Tibial nerve (tissue), 4 donors: ENCODE results near the gene WARS2. TPM values are rescaled to one million over a fixed set of nuclear protein-coding genes. Genes with fewer than 3 reads are reported as not detected.

Experiments
- DNase-seq, 2 donors: peaks; one replicate each; pipeline ENCODE4 v3.0.0-alpha.2; 2019; ENCODE audit warnings: low spot score in 2 of 2
- H3K27ac ChIP-seq, 4 donors: fragments of 200-600 bp; sonication (generic) in 3 of 4; one replicate each; pipeline ENCODE4 v1.5.1; 2017 to 2019; ENCODE audit warnings: mild to moderate bottlenecking in 1 of 4
- H3K27me3 ChIP-seq, 2 donors: fragments of 200-600 bp; sonication (generic) in 1 of 2; one replicate each; pipeline versions ENCODE4 v1.5.1 to v1.6.0; 2017 to 2019
- H3K36me3 ChIP-seq, 3 donors: fragments of 200-600 bp; sonication (generic); one replicate each; pipeline ENCODE4 v1.5.1; 2018 to 2019
- H3K4me1 ChIP-seq, 4 donors: fragments of 200-600 bp; sonication (generic) in 3 of 4; one replicate each; pipeline ENCODE4 v1.5.1; 2017 to 2019
- H3K4me3 ChIP-seq, 4 donors: fragments of 200-600 bp; sonication (generic) in 3 of 4; one replicate each; pipeline ENCODE4 v1.5.1; 2017 to 2019; ENCODE audit warnings: mild to moderate bottlenecking in 1 of 4, moderate library complexity in 1 of 4
- H3K9me3 ChIP-seq, 4 donors: fragments of 200-600 bp; sonication (generic) in 3 of 4; one replicate each; pipeline ENCODE4 v1.5.1; 2017 to 2019
- EP300 ChIP-seq, 2 donors: sonication (generic); formaldehyde crosslinking; IDR thresholded peaks; one replicate each; pipeline ENCODE4 v1.6.1; 2017; ENCODE audit warnings: antibody characterized with exemption in 2 of 2, mild to moderate bottlenecking in 1 of 2
- POLR2A ChIP-seq, 2 donors: fragments of 450-650 bp; IDR thresholded peaks; one replicate each; pipeline ENCODE4 v1.6.1; 2017; ENCODE audit warnings: antibody characterized with exemption in 2 of 2, mild to moderate bottlenecking in 2 of 2, moderate library complexity in 2 of 2
- WGBS, 2 donors: methylation state at CpG; one replicate each; pipeline ENCODE4 v1.1.5; 2018; 5-methylcytosine and 5-hydroxymethylcytosine counted together
- total RNA-seq, 4 donors: library from RNA; depleted of rRNA; stranded (reverse); fragments of >200 nt; gene quantifications; one replicate each; pipeline ENCODE4 v1.1.0, GENCODE V29; 2016
- TF ChIP-seq, protein P1 (sequence below), 5 experiments: fragments of 200-600 bp in 3 of 5; fragments of 450-650 bp in 2 of 5; sonication (generic) in 3 of 5; IDR thresholded peaks; one replicate each; pipeline ENCODE4 v1.5.1; 2016 to 2019; ENCODE audit warnings: antibody characterized with exemption in 5 of 5, mild to moderate bottlenecking in 3 of 5, moderate library complexity in 2 of 5

WARS2 gene
- total RNA-seq, 4 donors from 2014 or later = 18.9 to 31.0 (median 22.0) TPM

DNA sequence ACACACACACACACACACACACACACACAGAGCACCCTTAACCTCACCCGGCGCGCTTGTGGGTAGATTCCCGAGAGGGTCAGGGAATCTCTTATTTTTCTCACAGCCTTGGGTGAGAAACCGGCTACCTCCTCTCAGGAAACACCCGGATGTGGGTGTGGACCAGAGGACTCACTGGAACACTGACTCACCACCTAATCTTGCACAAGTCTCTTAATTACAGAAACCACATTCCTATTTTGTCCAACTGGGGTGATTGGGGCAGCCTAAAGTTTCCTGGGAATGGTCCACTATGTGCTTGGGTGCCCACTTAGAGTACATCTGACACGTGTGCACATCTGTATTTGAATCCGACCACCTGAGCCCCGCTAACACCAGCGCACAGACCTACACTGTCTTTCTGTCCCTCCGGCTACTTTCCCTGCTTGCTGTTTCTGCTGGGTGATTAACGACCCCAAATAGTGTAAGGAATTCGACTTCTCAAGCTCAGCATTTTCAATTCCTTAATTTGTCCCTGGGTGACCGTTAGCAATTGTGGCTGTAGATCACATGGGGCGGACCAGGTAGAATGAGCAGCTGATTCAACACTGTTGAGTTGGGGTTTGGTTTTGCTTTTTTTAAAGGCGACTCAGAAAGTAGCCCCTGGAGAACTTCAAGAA, 138.3 kb downstream of the WARS2 start:
- no peak overlapping the region for H3K4me3 ChIP-seq

DNA sequence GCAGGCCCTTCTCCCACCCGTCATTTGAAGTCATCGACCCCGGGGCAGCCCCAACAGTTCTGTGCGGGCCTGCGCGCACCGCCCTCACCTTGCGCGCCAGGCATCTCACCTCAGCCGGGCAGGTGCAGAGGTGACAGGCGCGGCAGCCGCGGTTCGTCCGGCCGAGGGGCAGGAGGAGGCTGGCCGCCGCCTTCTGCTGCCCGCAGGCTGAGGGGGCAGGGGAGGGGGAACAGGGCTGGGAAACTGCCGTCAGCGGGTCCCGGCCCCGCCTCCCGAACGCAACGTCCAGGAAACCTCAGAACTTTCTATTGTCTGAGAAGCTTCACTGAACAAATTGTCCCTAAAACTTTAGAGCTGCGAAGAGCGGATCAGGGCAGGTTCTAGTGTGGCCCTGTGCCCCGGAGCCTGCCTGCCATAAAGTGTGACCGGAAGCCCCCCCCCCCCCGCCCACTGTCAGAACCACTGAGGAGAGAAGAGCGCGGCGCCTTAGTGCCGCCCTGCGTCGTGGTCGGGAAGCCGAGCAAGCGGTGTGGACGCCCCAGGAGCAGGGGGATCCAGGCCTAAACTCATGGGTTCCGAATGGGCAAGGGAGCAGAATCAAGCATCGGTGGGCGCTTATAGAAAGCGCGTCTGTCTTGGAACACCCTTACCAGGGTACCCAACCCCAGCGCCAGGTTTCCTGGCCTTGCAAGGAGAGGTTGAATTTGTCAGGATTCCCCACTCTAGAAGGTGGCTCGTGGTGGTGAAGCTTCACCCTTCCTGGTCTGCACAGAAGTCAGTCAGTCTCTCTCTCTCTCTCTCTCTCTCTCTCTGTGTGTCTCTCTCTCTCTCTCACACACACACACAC, 139.0 kb downstream of the WARS2 start:
- TF ChIP-seq EP300 (IDR thresholded peaks at IDR 0.05) = no peak
- peak; percentile 46 to 53 for TF ChIP-seq POLR2A (IDR thresholded peaks at IDR 0.05)
- peak overlapping the region in 2 of 4 donors; percentile 62 to 77 for H3K27ac ChIP-seq
- peaks cover 0 to 7% (median 0%) of the 10 kb centered on the region in 4 donors for H3K9me3 ChIP-seq
- 3 to 7% methylated on average over 38 to 47 of the region's 49 CpGs for WGBS, 2 donors
- peaks cover 0 to 27% (median 11%) of the 10 kb centered on the region in 4 donors for H3K4me1 ChIP-seq
- H3K4me3 ChIP-seq = peak overlapping the region; percentile 16 to 48 (median 31)
- H3K36me3 ChIP-seq = no peaks in the 10 kb centered on the region
- H3K27me3 ChIP-seq = peaks cover 0 to 98% of the 10 kb centered on the region in 2 donors
- DNase-seq = no peak

More for the DNA sequence above, 138.3 kb downstream of the WARS2 start:
- peaks cover 0 to 35% (median 11%) of the 10 kb centered on the region in 4 donors for H3K4me1 ChIP-seq
- peak in 1 of 2 donors; percentile 66 for DNase-seq
- peak overlapping the region in 1 of 4 donors; percentile 77 for H3K27ac ChIP-seq
- TF ChIP-seq EP300 (IDR thresholded peaks at IDR 0.05) (peak in 1 of 2 donors; percentile 50), POLR2A (IDR thresholded peaks at IDR 0.05) (no peak)
- TF ChIP-seq, protein P1, sequence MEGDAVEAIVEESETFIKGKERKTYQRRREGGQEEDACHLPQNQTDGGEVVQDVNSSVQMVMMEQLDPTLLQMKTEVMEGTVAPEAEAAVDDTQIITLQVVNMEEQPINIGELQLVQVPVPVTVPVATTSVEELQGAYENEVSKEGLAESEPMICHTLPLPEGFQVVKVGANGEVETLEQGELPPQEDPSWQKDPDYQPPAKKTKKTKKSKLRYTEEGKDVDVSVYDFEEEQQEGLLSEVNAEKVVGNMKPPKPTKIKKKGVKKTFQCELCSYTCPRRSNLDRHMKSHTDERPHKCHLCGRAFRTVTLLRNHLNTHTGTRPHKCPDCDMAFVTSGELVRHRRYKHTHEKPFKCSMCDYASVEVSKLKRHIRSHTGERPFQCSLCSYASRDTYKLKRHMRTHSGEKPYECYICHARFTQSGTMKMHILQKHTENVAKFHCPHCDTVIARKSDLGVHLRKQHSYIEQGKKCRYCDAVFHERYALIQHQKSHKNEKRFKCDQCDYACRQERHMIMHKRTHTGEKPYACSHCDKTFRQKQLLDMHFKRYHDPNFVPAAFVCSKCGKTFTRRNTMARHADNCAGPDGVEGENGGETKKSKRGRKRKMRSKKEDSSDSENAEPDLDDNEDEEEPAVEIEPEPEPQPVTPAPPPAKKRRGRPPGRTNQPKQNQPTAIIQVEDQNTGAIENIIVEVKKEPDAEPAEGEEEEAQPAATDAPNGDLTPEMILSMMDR (IDR thresholded peaks at IDR 0.05) = no peak
- 19 to 22% methylated on average over 16 of the region's 16 CpGs for WGBS, 2 donors
- peaks cover 0 to 14% (median 0%) of the 10 kb centered on the region in 4 donors for H3K9me3 ChIP-seq
- peaks cover 0 to 99% of the 10 kb centered on the region in 2 donors for H3K27me3 ChIP-seq
- H3K36me3 ChIP-seq = no peaks in the 10 kb centered on the region

DNA sequence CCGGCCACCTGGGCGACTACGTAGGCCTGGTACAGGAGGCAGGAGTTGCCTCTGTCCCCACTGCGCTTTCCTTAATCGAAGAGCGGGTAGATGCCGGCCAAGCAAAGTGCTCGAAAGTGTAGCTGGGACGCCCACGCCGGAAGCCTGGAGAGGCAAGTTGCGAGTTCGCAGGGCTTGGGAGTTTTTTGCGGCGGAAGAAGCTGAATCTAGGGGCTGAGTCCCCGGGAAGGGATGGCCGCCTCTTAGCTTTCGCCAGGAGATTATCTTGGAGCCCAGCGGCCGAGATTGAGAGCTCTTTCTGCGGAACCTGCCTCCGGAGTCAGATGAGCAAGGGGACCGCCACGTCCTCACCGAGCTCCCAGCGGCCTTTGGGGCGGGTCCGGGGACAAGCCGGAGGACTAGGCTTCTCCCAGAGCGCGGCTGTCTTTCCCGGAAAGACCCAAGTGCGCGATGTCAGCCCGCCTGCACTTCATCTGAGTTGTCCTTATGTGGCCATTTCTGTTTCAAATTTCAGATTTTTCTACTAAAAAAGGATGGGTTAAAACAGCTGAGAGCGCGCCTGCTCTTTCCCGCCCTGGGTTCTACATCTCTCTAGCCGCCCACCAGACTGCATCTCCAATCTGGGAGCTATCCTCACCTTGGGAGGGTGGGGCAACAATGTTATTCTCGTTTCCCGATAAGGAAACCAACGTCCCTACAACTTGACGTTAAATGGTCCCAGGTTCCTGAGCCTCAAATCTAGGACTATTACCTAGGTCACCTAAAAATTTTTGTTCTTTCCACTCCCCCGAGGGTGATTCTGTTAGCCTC, 139.9 kb downstream of the WARS2 start:
- Histone ChIP-seq H3K27me3 (peaks cover 0 to 98% of the 10 kb centered on the region in 2 donors), H3K9me3 (no peaks in the 10 kb centered on the region), H3K4me1 (peaks cover 0 to 25% (median 11%) of the 10 kb centered on the region in 4 donors), H3K36me3 (no peaks in the 10 kb centered on the region), H3K27ac (peak overlapping the region in 2 of 4 donors; percentile 62 to 77), H3K4me3 (peak overlapping the region; percentile 16 to 48 (median 31))
- DNase-seq = no peak
- 9 to 13% methylated on average over 39 to 44 of the region's 44 CpGs for WGBS, 2 donors
- TF ChIP-seq EP300 (IDR thresholded peaks at IDR 0.05) (no peak), POLR2A (IDR thresholded peaks at IDR 0.05) (no peak)
- TF ChIP-seq, protein P1 (IDR thresholded peaks at IDR 0.05) = no peak

DNA sequence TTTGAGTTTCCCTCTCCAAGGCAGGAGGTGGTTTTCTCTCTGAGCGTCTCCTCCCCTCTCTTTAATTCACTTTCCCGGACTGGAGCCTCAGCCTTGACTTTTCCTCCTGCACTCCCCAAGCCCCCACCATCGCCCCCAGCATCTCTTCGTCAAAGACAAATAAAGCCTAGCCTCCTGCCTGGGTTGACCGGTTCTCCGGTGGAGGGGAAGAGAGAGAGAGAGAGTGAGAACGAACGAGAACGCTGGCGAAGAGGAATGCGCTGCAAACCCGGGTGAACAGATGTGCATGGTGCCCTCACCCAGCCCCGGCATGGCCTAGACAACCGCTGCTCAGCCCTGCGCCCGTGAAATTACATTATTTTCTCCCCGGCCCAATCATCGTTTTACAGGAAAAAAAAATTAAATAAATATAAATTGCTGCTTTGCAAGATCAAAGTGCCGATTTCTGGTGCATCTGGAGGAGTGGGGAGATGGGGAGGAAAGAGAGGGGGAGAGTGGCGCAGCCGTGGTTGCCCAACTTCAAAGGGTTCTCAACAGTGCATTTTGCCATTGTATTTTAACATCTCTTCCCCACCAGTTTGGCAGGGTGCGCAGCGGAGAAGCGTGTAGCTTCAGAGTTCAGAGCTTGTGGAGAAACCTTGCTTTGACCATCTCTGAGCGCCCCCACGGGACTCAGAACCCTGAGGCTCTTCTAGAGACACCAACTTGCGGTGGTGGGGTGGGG, 140.9 kb downstream of the WARS2 start:
- H3K27ac ChIP-seq = no peak overlapping the region
- WGBS, 2 donors = 40 to 51% methylated on average over 27 of the region's 27 CpGs
- no peak overlapping the region for H3K4me3 ChIP-seq
- H3K27me3 ChIP-seq = peaks cover 0 to 98% of the 10 kb centered on the region in 2 donors
- H3K9me3 ChIP-seq = no peaks in the 10 kb centered on the region
- no peaks in the 10 kb centered on the region for H3K36me3 ChIP-seq
- no peak for DNase-seq
- peaks cover 0 to 25% (median 11%) of the 10 kb centered on the region in 4 donors for H3K4me1 ChIP-seq
- TF ChIP-seq, protein P1 (IDR thresholded peaks at IDR 0.05) = no peak
- TF ChIP-seq POLR2A (IDR thresholded peaks at IDR 0.05) (no peak), EP300 (IDR thresholded peaks at IDR 0.05) (no peak)
